ENCODE measurements around the gene ACTN1. TPM values are rescaled to one million over a fixed set of nuclear protein-coding genes. Genes with fewer than 3 reads are reported as not detected.

The ACTN1 gene
- total RNA-seq, 1 experiment from 2014 or later: 212 TPM

DNA sequence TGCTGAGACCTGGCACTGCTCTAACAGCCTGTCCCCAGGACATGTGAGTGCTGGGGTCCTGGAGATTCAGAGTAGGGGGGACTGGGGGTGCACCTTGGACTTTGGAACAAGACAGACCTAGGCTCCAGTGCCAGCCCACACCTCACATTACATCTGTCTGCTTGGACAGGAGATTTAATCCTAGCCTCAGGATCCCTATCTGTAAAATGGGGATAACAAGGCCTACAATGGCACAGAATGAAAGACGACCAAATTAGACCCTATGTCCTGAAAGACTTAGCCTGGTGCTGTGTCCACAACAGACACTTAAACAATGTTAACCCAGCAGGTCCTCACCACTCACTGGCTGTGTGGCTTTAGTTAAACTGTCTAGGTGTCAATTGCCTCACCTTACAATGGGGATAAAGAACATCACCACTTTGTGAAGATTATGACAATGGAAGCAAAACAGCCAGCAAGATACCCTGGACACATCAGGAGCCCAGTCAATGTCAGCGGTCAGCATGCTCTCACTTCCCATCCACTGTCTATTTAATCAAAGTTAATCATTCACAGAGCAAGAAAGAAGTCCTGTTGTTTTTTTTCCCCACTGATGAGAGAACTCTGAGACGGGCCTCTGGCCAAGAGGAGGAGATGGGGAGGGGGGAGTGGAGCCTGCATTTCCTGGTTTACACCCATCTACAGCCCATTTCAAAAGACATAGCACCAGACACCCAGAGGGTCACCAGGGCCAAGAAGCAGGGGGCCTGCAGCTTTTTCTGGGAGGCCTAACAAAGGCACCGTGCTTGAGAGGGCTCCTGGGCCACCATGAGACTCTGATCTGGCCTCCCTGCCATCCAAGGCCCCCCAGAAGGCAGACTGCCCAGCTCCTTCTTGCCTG, 40.6 kb downstream of the ACTN1 start:
- no peaks in the 10 kb centered on the region for H3K9me3 ChIP-seq (ENCODE audit: control insufficient read depth, insufficient read depth, low read depth, low read length)
- DNase-seq (ENCODE audit: low read depth, low spot score): no peak
- no peak for TF ChIP-seq SIN3A (IDR thresholded peaks at IDR 0.05; ENCODE audit: borderline replicate concordance, insufficient read depth, low read depth, low read length)
- TF ChIP-seq TCF7L2 (IDR thresholded peaks at IDR 0.05; ENCODE audit: low read depth, low read length): no peak
- TF ChIP-seq, protein P1, sequence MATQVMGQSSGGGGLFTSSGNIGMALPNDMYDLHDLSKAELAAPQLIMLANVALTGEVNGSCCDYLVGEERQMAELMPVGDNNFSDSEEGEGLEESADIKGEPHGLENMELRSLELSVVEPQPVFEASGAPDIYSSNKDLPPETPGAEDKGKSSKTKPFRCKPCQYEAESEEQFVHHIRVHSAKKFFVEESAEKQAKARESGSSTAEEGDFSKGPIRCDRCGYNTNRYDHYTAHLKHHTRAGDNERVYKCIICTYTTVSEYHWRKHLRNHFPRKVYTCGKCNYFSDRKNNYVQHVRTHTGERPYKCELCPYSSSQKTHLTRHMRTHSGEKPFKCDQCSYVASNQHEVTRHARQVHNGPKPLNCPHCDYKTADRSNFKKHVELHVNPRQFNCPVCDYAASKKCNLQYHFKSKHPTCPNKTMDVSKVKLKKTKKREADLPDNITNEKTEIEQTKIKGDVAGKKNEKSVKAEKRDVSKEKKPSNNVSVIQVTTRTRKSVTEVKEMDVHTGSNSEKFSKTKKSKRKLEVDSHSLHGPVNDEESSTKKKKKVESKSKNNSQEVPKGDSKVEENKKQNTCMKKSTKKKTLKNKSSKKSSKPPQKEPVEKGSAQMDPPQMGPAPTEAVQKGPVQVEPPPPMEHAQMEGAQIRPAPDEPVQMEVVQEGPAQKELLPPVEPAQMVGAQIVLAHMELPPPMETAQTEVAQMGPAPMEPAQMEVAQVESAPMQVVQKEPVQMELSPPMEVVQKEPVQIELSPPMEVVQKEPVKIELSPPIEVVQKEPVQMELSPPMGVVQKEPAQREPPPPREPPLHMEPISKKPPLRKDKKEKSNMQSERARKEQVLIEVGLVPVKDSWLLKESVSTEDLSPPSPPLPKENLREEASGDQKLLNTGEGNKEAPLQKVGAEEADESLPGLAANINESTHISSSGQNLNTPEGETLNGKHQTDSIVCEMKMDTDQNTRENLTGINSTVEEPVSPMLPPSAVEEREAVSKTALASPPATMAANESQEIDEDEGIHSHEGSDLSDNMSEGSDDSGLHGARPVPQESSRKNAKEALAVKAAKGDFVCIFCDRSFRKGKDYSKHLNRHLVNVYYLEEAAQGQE (IDR thresholded peaks at IDR 0.05; ENCODE audit: insufficient read depth in 1 of 2, low read depth in 2 of 2, low read length in 1 of 2): no peak
- TF ChIP-seq, protein P2, sequence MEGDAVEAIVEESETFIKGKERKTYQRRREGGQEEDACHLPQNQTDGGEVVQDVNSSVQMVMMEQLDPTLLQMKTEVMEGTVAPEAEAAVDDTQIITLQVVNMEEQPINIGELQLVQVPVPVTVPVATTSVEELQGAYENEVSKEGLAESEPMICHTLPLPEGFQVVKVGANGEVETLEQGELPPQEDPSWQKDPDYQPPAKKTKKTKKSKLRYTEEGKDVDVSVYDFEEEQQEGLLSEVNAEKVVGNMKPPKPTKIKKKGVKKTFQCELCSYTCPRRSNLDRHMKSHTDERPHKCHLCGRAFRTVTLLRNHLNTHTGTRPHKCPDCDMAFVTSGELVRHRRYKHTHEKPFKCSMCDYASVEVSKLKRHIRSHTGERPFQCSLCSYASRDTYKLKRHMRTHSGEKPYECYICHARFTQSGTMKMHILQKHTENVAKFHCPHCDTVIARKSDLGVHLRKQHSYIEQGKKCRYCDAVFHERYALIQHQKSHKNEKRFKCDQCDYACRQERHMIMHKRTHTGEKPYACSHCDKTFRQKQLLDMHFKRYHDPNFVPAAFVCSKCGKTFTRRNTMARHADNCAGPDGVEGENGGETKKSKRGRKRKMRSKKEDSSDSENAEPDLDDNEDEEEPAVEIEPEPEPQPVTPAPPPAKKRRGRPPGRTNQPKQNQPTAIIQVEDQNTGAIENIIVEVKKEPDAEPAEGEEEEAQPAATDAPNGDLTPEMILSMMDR (IDR thresholded peaks at IDR 0.05): no peak
- TF ChIP-seq POLR2AphosphoS5 (IDR thresholded peaks at IDR 0.05; ENCODE audit: low read depth, low read length): no peak
- peaks cover 66% of the 10 kb centered on the region for H3K4me1 ChIP-seq (ENCODE audit: control insufficient read depth, insufficient read depth, low read length)
- no peaks in the 10 kb centered on the region for H3K27me3 ChIP-seq (ENCODE audit: control insufficient read depth, insufficient read depth, low read length)
- ATAC-seq: no peak
- ChIA-PET CTCF (interaction anchor here (0.6 kb wide), 1 partner anchor 274 kb away, joined by 8 read pairs; no protein-coding TSS in a partner anchor), POLR2A (no interaction called here)
- intact Hi-C loops (cut with micrococcal nuclease; ENCODE audit: unreplicated experiment) (no loop called here), in situ Hi-C loops (cut with HindIII; ENCODE audit: low pct_unique_long_range_greater_than_20kb, low sequenced_read_pairs) (no loop called here)
- no peaks in the 10 kb centered on the region for H3K36me3 ChIP-seq (ENCODE audit: control insufficient read depth, insufficient read depth, low read length)
- peak overlapping the region; percentile 75; the same call in 1 of the 2 replicates for H3K27ac ChIP-seq (ENCODE audit: low read length)
- H3K4me3 ChIP-seq (ENCODE audit: low read depth in 2 of 2, low read length in 2 of 2): no peak overlapping the region
- no TSS peak for BruUV-seq (replicated peaks)

DNA sequence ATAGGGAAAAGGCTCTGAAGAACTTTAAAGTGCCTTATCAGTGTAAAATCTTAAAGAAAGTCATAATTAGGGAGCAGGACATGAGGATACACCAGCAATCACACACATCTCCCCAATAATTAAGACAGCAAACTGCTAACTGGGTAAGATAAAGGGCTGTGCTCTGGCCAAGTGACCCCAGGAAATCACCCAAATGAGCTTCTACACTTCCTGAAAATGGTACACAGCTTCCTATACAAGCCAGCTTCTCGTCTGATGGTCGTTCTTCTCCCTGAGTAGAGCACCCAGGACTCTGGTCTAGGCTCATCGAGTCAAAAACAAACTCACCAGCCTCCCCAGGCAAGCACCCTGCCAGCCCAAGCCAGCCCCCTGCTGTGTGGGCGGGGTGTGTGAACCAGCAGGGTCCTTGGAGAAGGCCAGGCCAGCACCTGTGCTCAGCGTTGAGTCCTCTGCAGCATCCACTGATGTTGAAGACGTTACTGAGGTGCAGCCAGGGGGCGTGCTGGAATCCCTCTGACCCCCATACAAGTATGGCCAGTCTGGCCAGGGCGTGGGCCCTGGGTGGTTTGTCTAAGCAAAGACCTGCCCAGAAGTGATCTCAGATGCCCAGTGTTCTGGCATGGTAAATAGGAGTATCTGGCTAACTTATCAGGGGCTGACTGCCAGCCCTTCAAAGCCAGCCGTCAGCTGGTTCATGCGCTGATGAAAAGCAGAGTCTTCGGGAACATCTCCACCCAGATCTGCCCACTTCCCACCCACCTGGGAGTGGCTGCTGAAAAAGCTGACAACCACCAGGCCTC, 41.4 kb downstream of the ACTN1 start:
- ChIA-PET CTCF (no interaction called here), POLR2A (no interaction called here)
- 0 out of 2 replicates have a peak overlapping the region, but pooled peaks have one; percentile 17 for H3K27ac ChIP-seq (ENCODE audit: low read length)
- H3K36me3 ChIP-seq (ENCODE audit: control insufficient read depth, insufficient read depth, low read length): no peaks in the 10 kb centered on the region
- TF ChIP-seq, protein P1 (IDR thresholded peaks at IDR 0.05; ENCODE audit: insufficient read depth in 1 of 2, low read depth in 2 of 2, low read length in 1 of 2): no peak
- TF ChIP-seq, protein P2 (IDR thresholded peaks at IDR 0.05): no peak; the same call in none of the 2 replicates
- no peak for TF ChIP-seq POLR2AphosphoS5 (IDR thresholded peaks at IDR 0.05; ENCODE audit: low read depth, low read length)
- TF ChIP-seq SIN3A (IDR thresholded peaks at IDR 0.05; ENCODE audit: borderline replicate concordance, insufficient read depth, low read depth, low read length): no peak
- peak; percentile 44; the same call in 1 of the 2 replicates for TF ChIP-seq TCF7L2 (IDR thresholded peaks at IDR 0.05; ENCODE audit: low read depth, low read length)
- in situ Hi-C loops (cut with HindIII; ENCODE audit: low pct_unique_long_range_greater_than_20kb, low sequenced_read_pairs): no loop called here
- H3K9me3 ChIP-seq (ENCODE audit: control insufficient read depth, insufficient read depth, low read depth, low read length): no peaks in the 10 kb centered on the region
- intact Hi-C loops (cut with micrococcal nuclease; ENCODE audit: unreplicated experiment): no loop called here
- H3K27me3 ChIP-seq (ENCODE audit: control insufficient read depth, insufficient read depth, low read length): no peaks in the 10 kb centered on the region
- no peak for DNase-seq (ENCODE audit: low read depth, low spot score)
- peak; percentile 34; the same call in 1 of the 2 replicates for ATAC-seq
- H3K4me1 ChIP-seq (ENCODE audit: control insufficient read depth, insufficient read depth, low read length): peaks cover 58% of the 10 kb centered on the region
- no peak overlapping the region for H3K4me3 ChIP-seq (ENCODE audit: low read depth in 2 of 2, low read length in 2 of 2)
- BruUV-seq (replicated peaks): no TSS peak
